ENCODE results near the gene FTCD.
"Not testable (repeated sequence)": the region's sequence is repeated elsewhere in the genome, so short reads cannot be mapped to it uniquely, and the experiment has no call there.

Gene FTCD

GRCh38 chr21:46155514-46156377, at the start of gene FTCD:
TSS of gene FTCD (minus strand) at chr21:46155579. CDS start at chr21:46155523, 56 bp downstream.
- DNase-seq, result no peak

- DNase-seq, result no peak
Measured at GRCh38 chr21:46205166-46205565, 49.8 kb upstream of the FTCD start.

- no peak for DNase-seq
Measured at GRCh38 chr21:46203203-46203600, 47.8 kb upstream of the FTCD start.

GRCh38 chr21:46202592-46203202, 47.3 kb upstream of the FTCD start:
- DNase-seq, result no peak

- not testable (repeated sequence) for DNase-seq
Measured at GRCh38 chr21:46200877-46201803, 45.8 kb upstream of the FTCD start.

GRCh38 chr21:46199436-46200373, 44.3 kb upstream of the FTCD start:
- DNase-seq, result no peak

GRCh38 chr21:46196733-46197132, 41.4 kb upstream of the FTCD start:
- DNase-seq, result no peak

GRCh38 chr21:46195595-46196195, 40.3 kb upstream of the FTCD start:
- no peak for DNase-seq

- no peak for DNase-seq
Measured at GRCh38 chr21:46194374-46195334, 39.3 kb upstream of the FTCD start.

GRCh38 chr21:46193829-46194373, 38.5 kb upstream of the FTCD start:
- DNase-seq, result no peak

- no peak for DNase-seq
Measured at GRCh38 chr21:46191686-46192575, 36.6 kb upstream of the FTCD start.

GRCh38 chr21:46191257-46191685, 35.9 kb upstream of the FTCD start:
- DNase-seq, result no peak

- no peak for DNase-seq
Measured at GRCh38 chr21:46190491-46191131, 35.2 kb upstream of the FTCD start.

- no peak for DNase-seq
Measured at GRCh38 chr21:46189959-46190490, 34.6 kb upstream of the FTCD start.

- DNase-seq, result no peak
Measured at GRCh38 chr21:46189213-46189958, 34.0 kb upstream of the FTCD start.

GRCh38 chr21:46188226-46189212, 33.1 kb upstream of the FTCD start:
- peak; percentile 45 for DNase-seq
